ENCODE measurements around the gene OPN4. TPM values are rescaled to one million over a fixed set of nuclear protein-coding genes. Genes with fewer than 3 reads are reported as not detected.
"Not testable (repeated sequence)": the region's sequence is repeated elsewhere in the genome, so short reads cannot be mapped to it uniquely, and the experiment has no call there.

Gene OPN4
- total RNA-seq, 1 donor from 2014 or later, result not detected

GRCh38 chr10:86642499-86642898 is 11.8 kb upstream of the OPN4 start:
- Mint-ChIP-seq H3K9me3 (ENCODE audit: unreplicated experiment) (no peaks in the 10 kb centered on the region), H3K36me3 (ENCODE audit: unreplicated experiment) (no peaks in the 10 kb centered on the region), H3K27me3 (ENCODE audit: unreplicated experiment) (no peaks in the 10 kb centered on the region), H3K4me1 (ENCODE audit: low read depth, unreplicated experiment) (peaks cover 2% of the 10 kb centered on the region), H3K4me3 (ENCODE audit: unreplicated experiment) (no peak overlapping the region), H3K27ac (ENCODE audit: unreplicated experiment) (no peak overlapping the region)
- no peak for DNase-seq
- no peak for TF ChIP-seq CTCF (IDR thresholded peaks at IDR 0.05; ENCODE audit: partially characterized antibody, unreplicated experiment)

DNA sequence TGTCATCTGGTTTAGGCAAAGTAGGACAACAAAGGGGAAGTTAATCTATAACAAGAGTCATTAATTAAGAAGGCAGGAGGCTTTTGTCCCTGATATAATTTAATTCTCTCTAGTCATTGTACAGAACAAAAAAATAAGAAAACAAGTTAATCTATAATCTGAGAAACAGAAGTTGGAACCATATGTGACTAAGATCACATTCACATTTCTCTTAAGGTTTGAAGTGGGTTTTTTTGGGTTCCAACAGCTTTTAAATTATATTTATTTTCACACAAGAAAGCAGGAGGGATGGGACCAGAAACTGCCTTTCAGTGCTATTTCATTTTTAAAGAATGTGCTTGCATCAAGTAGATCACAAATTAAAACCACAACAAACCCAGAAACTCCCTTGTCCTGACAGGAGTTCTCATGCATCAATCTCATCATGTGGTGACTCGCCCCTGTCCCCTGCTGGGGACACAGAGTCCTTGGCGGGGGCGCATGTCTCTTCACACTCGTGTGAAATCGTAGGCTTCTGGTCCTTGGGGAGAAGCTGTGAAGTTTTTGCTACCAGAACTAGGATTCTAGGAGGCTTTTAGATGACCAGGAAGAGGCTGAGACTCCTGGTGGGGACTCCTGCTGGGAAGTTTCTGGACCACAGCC is 10.1 kb upstream of the OPN4 start:
- no peak overlapping the region for H3K4me3 Mint-ChIP-seq (ENCODE audit: unreplicated experiment)
- no peak for DNase-seq
- H3K4me1 Mint-ChIP-seq (ENCODE audit: low read depth, unreplicated experiment), result peaks cover 11% of the 10 kb centered on the region
- no peak for TF ChIP-seq CTCF (IDR thresholded peaks at IDR 0.05; ENCODE audit: partially characterized antibody, unreplicated experiment)
- no peaks in the 10 kb centered on the region for H3K27me3 Mint-ChIP-seq (ENCODE audit: unreplicated experiment)
- no peaks in the 10 kb centered on the region for H3K36me3 Mint-ChIP-seq (ENCODE audit: unreplicated experiment)
- H3K27ac Mint-ChIP-seq (ENCODE audit: unreplicated experiment), result no peak overlapping the region
- H3K9me3 Mint-ChIP-seq (ENCODE audit: unreplicated experiment), result no peaks in the 10 kb centered on the region

GRCh38 chr10:86644794-86645445 is 9.4 kb upstream of the OPN4 start:
- no peaks in the 10 kb centered on the region for H3K27me3 Mint-ChIP-seq (ENCODE audit: unreplicated experiment)
- DNase-seq, result no peak
- peaks cover 11% of the 10 kb centered on the region for H3K4me1 Mint-ChIP-seq (ENCODE audit: low read depth, unreplicated experiment)
- no peaks in the 10 kb centered on the region for H3K36me3 Mint-ChIP-seq (ENCODE audit: unreplicated experiment)
- H3K9me3 Mint-ChIP-seq (ENCODE audit: unreplicated experiment), result no peaks in the 10 kb centered on the region
- TF ChIP-seq CTCF (IDR thresholded peaks at IDR 0.05; ENCODE audit: partially characterized antibody, unreplicated experiment), result no peak
- H3K27ac Mint-ChIP-seq (ENCODE audit: unreplicated experiment), result no peak overlapping the region
- no peak overlapping the region for H3K4me3 Mint-ChIP-seq (ENCODE audit: unreplicated experiment)

GRCh38 chr10:86645621-86646165 is 8.7 kb upstream of the OPN4 start:
- H3K27me3 Mint-ChIP-seq (ENCODE audit: unreplicated experiment), result not testable (repeated sequence)

GRCh38 chr10:86646532-86646931 is 7.8 kb upstream of the OPN4 start:
- H3K27ac Mint-ChIP-seq (ENCODE audit: unreplicated experiment), result no peak overlapping the region
- H3K36me3 Mint-ChIP-seq (ENCODE audit: unreplicated experiment), result no peaks in the 10 kb centered on the region
- peaks cover 6% of the 10 kb centered on the region for H3K9me3 Mint-ChIP-seq (ENCODE audit: unreplicated experiment)
- H3K4me1 Mint-ChIP-seq (ENCODE audit: low read depth, unreplicated experiment), result peaks cover 16% of the 10 kb centered on the region
- H3K4me3 Mint-ChIP-seq (ENCODE audit: unreplicated experiment), result no peak overlapping the region
- DNase-seq, result no peak
- no peaks in the 10 kb centered on the region for H3K27me3 Mint-ChIP-seq (ENCODE audit: unreplicated experiment)
- no peak for TF ChIP-seq CTCF (IDR thresholded peaks at IDR 0.05; ENCODE audit: partially characterized antibody, unreplicated experiment)

More at GRCh38 chr10:86645621-86646165, 8.7 kb upstream of the OPN4 start:
- H3K36me3 Mint-ChIP-seq (ENCODE audit: unreplicated experiment); H3K9me3 Mint-ChIP-seq (ENCODE audit: unreplicated experiment); DNase-seq; H3K4me3 Mint-ChIP-seq (ENCODE audit: unreplicated experiment); H3K27ac Mint-ChIP-seq (ENCODE audit: unreplicated experiment): not testable (repeated sequence)
- peaks cover 16% of the 10 kb centered on the region for H3K4me1 Mint-ChIP-seq (ENCODE audit: low read depth, unreplicated experiment)

Data from glutamatergic neuron (in vitro differentiated cells).